Muscle layer of duodenum (tissue), 2 donors: ENCODE results near the gene TNFRSF4.

ENCODE experiments used
- H3K27ac ChIP-seq: one replicate; pipeline ENCODE4 v1.7.0; 2013; ENCODE audit warnings: mild to moderate bottlenecking, low read length
- H3K27me3 ChIP-seq: one replicate; pipeline ENCODE4 v1.7.0; 2013; ENCODE audit warnings: low read depth, mild to moderate bottlenecking, control low read depth, low read length
- H3K36me3 ChIP-seq, 2 donors: one replicate each; pipeline ENCODE4 v1.7.0; 2013; ENCODE audit warnings: low read length in 2 of 2, control low read depth in 1 of 2, mild to moderate bottlenecking in 1 of 2; ENCODE audit not compliant: insufficient read depth in 2 of 2, control insufficient read depth in 1 of 2
- H3K4me1 ChIP-seq, 2 donors: one replicate each; pipeline ENCODE4 v1.7.0; 2013; ENCODE audit warnings: low read length in 2 of 2, mild to moderate bottlenecking in 2 of 2, control low read depth in 1 of 2, moderate library complexity in 1 of 2; ENCODE audit not compliant: insufficient read depth in 2 of 2, control insufficient read depth in 1 of 2
- H3K4me3 ChIP-seq, 2 donors: one replicate each; pipeline ENCODE4 v1.7.0; 2013; ENCODE audit warnings: low read length in 2 of 2, low read depth in 1 of 2, mild to moderate bottlenecking in 1 of 2
- H3K9me3 ChIP-seq, 2 donors: one replicate each; pipeline ENCODE4 v1.7.0; 2013; ENCODE audit warnings: low read length in 2 of 2, control low read depth in 1 of 2, mild to moderate bottlenecking in 1 of 2; ENCODE audit not compliant: control insufficient read depth in 1 of 2
- donor health status: healthy.

TNFRSF4 gene

GRCh38 chr1:1243807-1244191, 29.8 kb upstream of the TNFRSF4 start:
- Histone ChIP-seq H3K9me3 (no peaks in the 10 kb centered on the region), H3K4me3 (no peak overlapping the region), H3K4me1 (peaks cover 0 to 6% of the 10 kb centered on the region in 2 donors), H3K36me3 (no peaks in the 10 kb centered on the region), H3K27me3 (peaks cover 11% of the 10 kb centered on the region), H3K27ac (no peak overlapping the region)

- Histone ChIP-seq H3K27me3 (peaks cover 11% of the 10 kb centered on the region), H3K4me3 (no peak overlapping the region)
These were observed 29.3 kb upstream of the TNFRSF4 start for GRCh38 chr1:1243266-1243660.

GRCh38 chr1:1242461-1243265, 28.7 kb upstream of the TNFRSF4 start:
- H3K27me3 ChIP-seq: peaks cover 10% of the 10 kb centered on the region
- no peak overlapping the region for H3K27ac ChIP-seq
- no peak overlapping the region for H3K4me3 ChIP-seq
- H3K9me3 ChIP-seq: no peaks in the 10 kb centered on the region
- H3K4me1 ChIP-seq: peaks cover 0 to 6% of the 10 kb centered on the region in 2 donors
- no peaks in the 10 kb centered on the region for H3K36me3 ChIP-seq

More at GRCh38 chr1:1243266-1243660, 29.3 kb upstream of the TNFRSF4 start:
- Histone ChIP-seq H3K27ac (no peak overlapping the region), H3K9me3 (no peaks in the 10 kb centered on the region), H3K4me1 (peaks cover 0 to 6% of the 10 kb centered on the region in 2 donors), H3K36me3 (no peaks in the 10 kb centered on the region)

GRCh38 chr1:1241588-1242219, 27.8 kb upstream of the TNFRSF4 start:
- H3K4me1 ChIP-seq: peaks cover 0 to 6% of the 10 kb centered on the region in 2 donors
- H3K9me3 ChIP-seq: no peaks in the 10 kb centered on the region
- H3K4me3 ChIP-seq: no peak overlapping the region
- no peaks in the 10 kb centered on the region for H3K36me3 ChIP-seq
- H3K27ac ChIP-seq: no peak overlapping the region
- peaks cover 5% of the 10 kb centered on the region for H3K27me3 ChIP-seq

GRCh38 chr1:1240822-1241587, 27.1 kb upstream of the TNFRSF4 start:
- H3K36me3 ChIP-seq: no peaks in the 10 kb centered on the region
- H3K27me3 ChIP-seq: peaks cover 5% of the 10 kb centered on the region
- H3K4me3 ChIP-seq: no peak overlapping the region
- H3K4me1 ChIP-seq: peaks cover 0 to under 1% of the 10 kb centered on the region in 2 donors
- H3K27ac ChIP-seq: no peak overlapping the region
- no peaks in the 10 kb centered on the region for H3K9me3 ChIP-seq

GRCh38 chr1:1240348-1240732, 26.4 kb upstream of the TNFRSF4 start:
- H3K4me3 ChIP-seq: no peak overlapping the region
- H3K27me3 ChIP-seq: peaks cover 5% of the 10 kb centered on the region
- no peak overlapping the region for H3K27ac ChIP-seq
- peaks cover 0 to under 1% of the 10 kb centered on the region in 2 donors for H3K36me3 ChIP-seq
- no peaks in the 10 kb centered on the region for H3K9me3 ChIP-seq
- no peaks in the 10 kb centered on the region for H3K4me1 ChIP-seq

- H3K4me3 ChIP-seq: no peak overlapping the region
- H3K27me3 ChIP-seq: peaks cover 5% of the 10 kb centered on the region
- H3K36me3 ChIP-seq: peaks cover 0 to 6% of the 10 kb centered on the region in 2 donors
- H3K9me3 ChIP-seq: no peaks in the 10 kb centered on the region
- no peaks in the 10 kb centered on the region for H3K4me1 ChIP-seq
- no peak overlapping the region for H3K27ac ChIP-seq
These were observed 25.8 kb upstream of the TNFRSF4 start for GRCh38 chr1:1239614-1240347.

GRCh38 chr1:1239227-1239613, 25.3 kb upstream of the TNFRSF4 start:
- Histone ChIP-seq H3K4me1 (no peaks in the 10 kb centered on the region), H3K27ac (no peak overlapping the region), H3K4me3 (no peak overlapping the region), H3K36me3 (peaks cover 0 to 6% of the 10 kb centered on the region in 2 donors), H3K27me3 (peaks cover 5% of the 10 kb centered on the region), H3K9me3 (no peaks in the 10 kb centered on the region)

- no peak overlapping the region for H3K4me3 ChIP-seq
- peaks cover 0 to 6% of the 10 kb centered on the region in 2 donors for H3K36me3 ChIP-seq
- no peak overlapping the region for H3K27ac ChIP-seq
- peaks cover 5% of the 10 kb centered on the region for H3K27me3 ChIP-seq
- H3K4me1 ChIP-seq: no peaks in the 10 kb centered on the region
- no peaks in the 10 kb centered on the region for H3K9me3 ChIP-seq
These were observed 24.8 kb upstream of the TNFRSF4 start for GRCh38 chr1:1238702-1239178.

- H3K27me3 ChIP-seq: peaks cover 5% of the 10 kb centered on the region
- no peak overlapping the region for H3K27ac ChIP-seq
- H3K9me3 ChIP-seq: no peaks in the 10 kb centered on the region
- H3K36me3 ChIP-seq: peaks cover 0 to 6% of the 10 kb centered on the region in 2 donors
- H3K4me1 ChIP-seq: peaks cover 0 to 4% of the 10 kb centered on the region in 2 donors
- no peak overlapping the region for H3K4me3 ChIP-seq
These were observed 24.1 kb upstream of the TNFRSF4 start for GRCh38 chr1:1237874-1238701.
